Medulla oblongata (tissue), 1 donor: ENCODE results near the gene EFCAB9.
"Not testable (repeated sequence)": the region's sequence is repeated elsewhere in the genome, so short reads cannot be mapped to it uniquely, and the experiment has no call there.

Experiments used
- DNase-seq: peaks from one replicate; pipeline ENCODE4 v3.0.0-alpha.2; 2015; ENCODE audit errors: extremely low spot score

The EFCAB9 gene

GRCh38 chr5:172193872-172194271, at the start of gene EFCAB9:
Gene EFCAB9, plus strand, starts transcription at chr5:172194172. Its CDS starts 1 bp downstream, at chr5:172194173.
- no peak for DNase-seq

- peak; percentile 77 for DNase-seq
These were observed 49.6 kb upstream of the EFCAB9 start for GRCh38 chr5:172144291-172144815.

- peak; percentile 77 for DNase-seq
These were observed 48.8 kb upstream of the EFCAB9 start for GRCh38 chr5:172144931-172145869.

GRCh38 chr5:172145870-172146747, 47.9 kb upstream of the EFCAB9 start:
- DNase-seq, result no peak

- DNase-seq, result no peak
These were observed 47.3 kb upstream of the EFCAB9 start for GRCh38 chr5:172146748-172147092.

GRCh38 chr5:172147857-172148256, 46.1 kb upstream of the EFCAB9 start:
- no peak for DNase-seq

- no peak for DNase-seq
These were observed 45.6 kb upstream of the EFCAB9 start for GRCh38 chr5:172148381-172148780.

- no peak for DNase-seq
These were observed 44.9 kb upstream of the EFCAB9 start for GRCh38 chr5:172149073-172149472.

- DNase-seq, result not testable (repeated sequence)
These were observed 44.5 kb upstream of the EFCAB9 start for GRCh38 chr5:172149481-172149880.

GRCh38 chr5:172150514-172151425, 43.2 kb upstream of the EFCAB9 start:
- DNase-seq, result peak; percentile 79

- no peak for DNase-seq
These were observed 42.2 kb upstream of the EFCAB9 start for GRCh38 chr5:172151661-172152210.

GRCh38 chr5:172153695-172154094, 40.3 kb upstream of the EFCAB9 start:
- DNase-seq, result no peak

GRCh38 chr5:172155101-172155500, 38.9 kb upstream of the EFCAB9 start:
- DNase-seq, result not testable (repeated sequence)

GRCh38 chr5:172156541-172156994, 37.4 kb upstream of the EFCAB9 start:
- no peak for DNase-seq

- DNase-seq, result no peak
These were observed 35.0 kb upstream of the EFCAB9 start for GRCh38 chr5:172159016-172159415.

- DNase-seq, result no peak
These were observed 33.5 kb upstream of the EFCAB9 start for GRCh38 chr5:172160506-172160905.

GRCh38 chr5:172162323-172162986, 31.5 kb upstream of the EFCAB9 start:
- DNase-seq, result no peak

GRCh38 chr5:172162987-172163343, 31.0 kb upstream of the EFCAB9 start:
- DNase-seq, result no peak

- DNase-seq, result peak; percentile 89
These were observed 30.6 kb upstream of the EFCAB9 start for GRCh38 chr5:172163346-172163745.

- DNase-seq, result peak; percentile 64
These were observed 29.2 kb upstream of the EFCAB9 start for GRCh38 chr5:172164769-172165212.
